K562 (cell line): ENCODE results near the gene OFD1. TPM values are rescaled to one million over a fixed set of nuclear protein-coding genes. Genes with fewer than 3 reads are reported as not detected.

Source experiments
- ATAC-seq: fragments of 200-7000 bp; cut with Tn5 transposase; 3 replicates; pipeline ENCODE4 v1.9.1; 2020; ENCODE audit warnings: moderate library complexity
- BruUV-seq: library from RNA; stranded (reverse); fragments of 400-500 nt; replicated peaks from 2 replicates; lab custom pipeline; 2021; lab: Mats Ljungman, UMichigan
- CTCF ChIA-PET: fragments of 300-600 bp; formaldehyde crosslinking; extraction: SDS; loops from one replicate; lab custom pipeline; 2021; ENCODE audit warnings: low intra/inter-chr PET ratio; lab: Yijun Ruan, JAX
- POLR2A ChIA-PET: fragments of 300-600, 350-650 bp; sonication (Branson Sonifier 250); formaldehyde crosslinking; extraction: SDS; loops from one replicate; lab custom pipeline; 2021; ENCODE audit warnings: antibody characterized with exemption, inconsistent platforms; lab: Yijun Ruan, JAX
- DNase-seq, 4 experiments: peaks; one replicate each; pipeline versions ENCODE4 v3.0.0 to v3.0.0-alpha.2; 2011 to 2018; ENCODE audit warnings: low spot score in 3 of 4, mixed read lengths in 3 of 4; ENCODE audit errors: extremely low read depth in 1 of 4
- FAIRE-seq: peaks from 2 replicates; lab custom pipeline; 2011; peaks lifted over from hg19 to GRCh38; lab: Jason Lieb, UNC
- H2AFZ ChIP-seq: 2 replicates; pipeline ENCODE4 v1.6.0; 2011; ENCODE audit warnings: low read depth, low read length, control low read depth, inconsistent platforms
- H3K27ac ChIP-seq: fragments of 200-600 bp; 3 replicates; pipeline ENCODE4 v1.8.0; 2011; ENCODE audit warnings: low read depth, mild to moderate bottlenecking, control low read depth, inconsistent platforms, low read length, moderate library complexity, mixed read lengths; ENCODE audit errors: extremely low read depth
- H3K27me3 ChIP-seq, 2 experiments: fragments of 300-600 bp in 1 of 2; 2 replicates in 1 of 2; 3 replicates in 1 of 2; pipeline versions ENCODE4 v1.6.0 to v1.8.0; 2011; ENCODE audit warnings: inconsistent platforms in 2 of 2, low read length in 2 of 2, mild to moderate bottlenecking in 1 of 2, mixed read lengths in 1 of 2, moderate library complexity in 1 of 2; ENCODE audit not compliant: control insufficient read depth in 2 of 2, insufficient read depth in 2 of 2
- H3K36me3 ChIP-seq: fragments of 300-600 bp; 3 replicates; pipeline ENCODE4 v1.8.0; 2011; ENCODE audit warnings: mild to moderate bottlenecking, low read length, inconsistent platforms; ENCODE audit not compliant: control insufficient read depth, insufficient read depth
- H3K4me1 ChIP-seq, 2 experiments: fragments of 200-600 bp in 1 of 2; replicated peaks in 1 of 2; 2 replicates in 1 of 2; 3 replicates in 1 of 2; pipeline versions ENCODE4 v1.5.1 to v1.8.0; 2011; ENCODE audit warnings: inconsistent platforms in 2 of 2, low read length in 2 of 2, mild to moderate bottlenecking in 1 of 2, mixed read lengths in 1 of 2, moderate library complexity in 1 of 2; ENCODE audit not compliant: control insufficient read depth in 2 of 2, insufficient read depth in 2 of 2
- H3K4me2 ChIP-seq: 2 replicates; pipeline ENCODE4 v1.6.1; 2011; ENCODE audit warnings: low read length, control low read depth, inconsistent platforms, mixed read lengths; ENCODE audit not compliant: insufficient read depth
- H3K4me3 ChIP-seq: fragments of 200-600 bp; sonication (generic), shearing (Covaris generic); 2 replicates; pipeline ENCODE4 v1.5.1; 2016; ENCODE audit warnings: control low read depth, inconsistent platforms
- H3K79me2 ChIP-seq: fragments of 200-600 bp; 3 replicates; pipeline ENCODE4 v1.8.0; 2011; ENCODE audit warnings: low read length, inconsistent platforms; ENCODE audit not compliant: control insufficient read depth, insufficient read depth
- H3K9ac ChIP-seq, 2 experiments: 2 replicates each; pipeline versions ENCODE4 v1.6.0 to v1.6.1; 2011; ENCODE audit warnings: low read depth in 2 of 2, low read length in 2 of 2, control low read depth in 1 of 2, inconsistent platforms in 1 of 2, mild to moderate bottlenecking in 1 of 2, mixed read lengths in 1 of 2; ENCODE audit not compliant: insufficient read depth in 1 of 2
- H3K9me1 ChIP-seq: one replicate; pipeline ENCODE4 v1.6.0; 2011; ENCODE audit warnings: inconsistent platforms, mild to moderate bottlenecking, low read length, moderate library complexity; ENCODE audit not compliant: control insufficient read depth, insufficient read depth
- H3K9me3 ChIP-seq: replicated peaks from 2 replicates; pipeline ENCODE4 v1.5.1; 2011; ENCODE audit warnings: low read depth, low read length, inconsistent platforms; ENCODE audit not compliant: control insufficient read depth, insufficient read depth
- H4K20me1 ChIP-seq: replicated peaks from 2 replicates; pipeline ENCODE4 v1.6.1; 2011; ENCODE audit warnings: low read length, inconsistent platforms, mixed read lengths; ENCODE audit not compliant: control insufficient read depth, insufficient read depth
- BRD9 ChIP-seq: fragments of 450-650 bp; IDR thresholded peaks from 2 replicates; pipeline ENCODE4 v1.6.1; 2018; ENCODE audit warnings: low read depth; ENCODE audit not compliant: partially characterized antibody
- ETV5 ChIP-seq: sonication (generic); formaldehyde crosslinking; IDR thresholded peaks from 2 replicates; pipeline ENCODE4 v1.4.0; 2020; ENCODE audit warnings: low read depth, mild to moderate bottlenecking, missing genetic modification reagents
- FOXO4 ChIP-seq: fragments of 450-650 bp; formaldehyde crosslinking; IDR thresholded peaks from 2 replicates; pipeline ENCODE4 v1.4.0; 2020; ENCODE audit warnings: mild to moderate bottlenecking, moderate library complexity
- IRF9 ChIP-seq: fragments of 450-650 bp; IDR thresholded peaks from 2 replicates; pipeline ENCODE4 v1.6.1; 2016; ENCODE audit warnings: missing biosample characterization, missing genetic modification characterization
- NBN ChIP-seq: fragments of 450-650 bp; IDR thresholded peaks from 2 replicates; pipeline ENCODE4 v1.6.1; 2016; ENCODE audit warnings: low read depth, mild to moderate bottlenecking
- PPARD ChIP-seq: fragments of 250-450 bp; sonication (Bioruptor Pico); IDR thresholded peaks from 2 replicates; pipeline ENCODE4 v1.8.0; 2022; ENCODE audit warnings: inconsistent platforms, mild to moderate bottlenecking, moderate library complexity
- PURB ChIP-seq: sonication (generic); formaldehyde crosslinking; IDR thresholded peaks from 2 replicates; pipeline ENCODE4 v1.9.0; 2021; ENCODE audit warnings: low read depth, mild to moderate bottlenecking, missing genetic modification reagents
- STAT5A ChIP-seq: IDR thresholded peaks from 2 replicates; pipeline ENCODE4 v1.6.1; 2012; ENCODE audit warnings: low read length, inconsistent platforms, borderline replicate concordance
- TBP ChIP-seq: optimal IDR thresholded peaks from 2 replicates; pipeline ENCODE3; 2011; ENCODE audit warnings: low read depth, low read length, improper control_type of control experiment
- THRAP3 ChIP-seq: fragments of 450-650 bp; IDR thresholded peaks from 2 replicates; pipeline ENCODE4 v1.6.1; 2016; ENCODE audit warnings: mild to moderate bottlenecking, inconsistent platforms, borderline replicate concordance
- THRB ChIP-seq: fragments of 450-650 bp; formaldehyde crosslinking; conservative IDR thresholded peaks from 2 replicates; pipeline ENCODE4 v1.4.0; 2022; ENCODE audit warnings: mild to moderate bottlenecking, missing genetic modification characterization
- ZBTB17 ChIP-seq: fragments of 450-650 bp; formaldehyde crosslinking; IDR thresholded peaks from 2 replicates; pipeline ENCODE4 v1.4.0; 2020; ENCODE audit warnings: mild to moderate bottlenecking
- ZKSCAN8 ChIP-seq: fragments of 200-800 bp; sonication (Bioruptor generic); IDR thresholded peaks from 2 replicates; pipeline ENCODE4 v1.6.1; 2016; ENCODE audit warnings: missing genetic modification characterization, missing compliant biosample characterization
- ZMIZ1 ChIP-seq, 2 experiments: fragments of 150-350 bp in 1 of 2; IDR thresholded peaks; 2 replicates each; pipeline ENCODE4 v1.6.1; 2012 to 2016; ENCODE audit warnings: low read depth in 2 of 2, low read length in 2 of 2, mild to moderate bottlenecking in 1 of 2, moderate library complexity in 1 of 2
- ZNF644 ChIP-seq: fragments of 200-800 bp; sonication (Bioruptor generic); IDR thresholded peaks from 2 replicates; pipeline ENCODE4 v1.6.1; 2016; ENCODE audit warnings: low read depth, missing genetic modification characterization, missing compliant biosample characterization
- WGBS: fragments of 100-300 bp; shearing (Covaris generic); methylation state at CpG from one replicate; pipeline ENCODE4 v1.1.6; 2016; ENCODE audit warnings: low coverage, mixed read lengths; ENCODE audit not compliant: insufficient coverage; ENCODE audit errors: missing lambda C conversion rate; 5-methylcytosine and 5-hydroxymethylcytosine counted together
- in situ Hi-C: fragments of 300-500 bp; cut with MboI; formaldehyde crosslinking; loops from 4 replicates; pipeline ENCODE4 v1.15.0; 2018; ENCODE audit warnings: inconsistent platforms, mixed read lengths
- intact Hi-C: fragments of 100-400 bp; cut with micrococcal nuclease; formaldehyde crosslinking; loops from 2 replicates; pipeline ENCODE4 v1.14.2; 2022
- polyA plus RNA-seq, 8 experiments: library from polyadenylated mRNA; depleted of rRNA in 4 of 8; stranded (reverse) in 5 of 8; unstranded in 3 of 8; fragments of >200 nt; fragmentation: Nextera tagmentation in 2 of 8; fragmentation: Illumina TruSeq in 1 of 8; extraction: Ambion mirVana in 2 of 8; extraction: Trizol in 1 of 8; gene quantifications; 2 replicates each; pipeline versions ENCODE4 v1.2.1 to v1.2.3, GENCODE V29; 2011 to 2014; ENCODE audit warnings: inconsistent platforms in 1 of 8, missing spikeins in 1 of 8
- total RNA-seq, 7 experiments: library from RNA; depleted of rRNA in 6 of 7; stranded (reverse); fragments of >200 nt in 6 of 7; fragmentation: Illumina TruSeq in 2 of 7; extraction: Trizol in 2 of 7; gene quantifications; 2 replicates each; pipeline versions ENCODE4 v1.2.1 to v1.2.3, GENCODE V29; 2011 to 2021; ENCODE audit warnings: low replicate concordance in 1 of 7

Gene OFD1
- total and polyA plus RNA-seq, 9 of the 15 experiments (the other 6 are each of a cell fraction or from before 2014, with no cell fraction given), result 22.0 to 49.1 (median 30.2) TPM

GRCh38 chrX:13794417-13794816 is 59.9 kb downstream of the OFD1 start (continued):
- no peak for TF ChIP-seq TBP
- no peak for TF ChIP-seq STAT5A
- TF ChIP-seq ZNF644 (tag), result no peak
- no peak for TF ChIP-seq ZBTB17 (CRISPR knock-in tag)
- no peak for TF ChIP-seq BRD9
- no peak for TF ChIP-seq PURB (CRISPR knock-in tag)
- TF ChIP-seq PPARD, result no peak

- WGBS, result 0% methylated on average over 3 of the region's 4 CpGs
- H3K36me3 ChIP-seq, result no peaks in the 10 kb centered on the region
- no peaks in the 10 kb centered on the region for H3K79me2 ChIP-seq
- FAIRE-seq, result no peak
- H3K27ac ChIP-seq, result no peak overlapping the region
- POLR2A ChIA-PET, result interaction anchor here (0.5 kb wide), 1 partner anchor 108 kb away, joined by 4 read pairs; no protein-coding TSS in a partner anchor
- no TSS peak for BruUV-seq
- in situ Hi-C loops (no loop called here), intact Hi-C loops (no loop called here)
- no peak overlapping the region for H3K4me3 ChIP-seq
- H3K9ac ChIP-seq, result no peak overlapping the region
- DNase-seq, result no peak
- peaks cover 0 to 4% of the 10 kb centered on the region in 2 experiments; a peak in 3 of 5 replicates for H3K27me3 ChIP-seq
- no peaks in the 10 kb centered on the region for H3K9me1 ChIP-seq
- H3K4me1 ChIP-seq, result no peaks in the 10 kb centered on the region
- H3K9me3 ChIP-seq, result no peaks in the 10 kb centered on the region
- CTCF ChIA-PET, result no interaction called here
- no peak overlapping the region for H3K4me2 ChIP-seq
- H2AFZ ChIP-seq, result no peak overlapping the region
- ATAC-seq, result no peak
- H4K20me1 ChIP-seq, result no peaks in the 10 kb centered on the region
- TF ChIP-seq FOXO4 (no peak), THRAP3 (no peak), THRB (CRISPR knock-in tag) (no peak), ETV5 (CRISPR knock-in tag) (no peak), PURB (CRISPR knock-in tag) (no peak), NBN (no peak), STAT5A (no peak), ZMIZ1 (IDR thresholded peaks at IDR 0.05; ENCODE audit: low read depth in 2 of 2, low read length in 2 of 2) (no peak), ZKSCAN8 (CRISPR knock-in tag) (no peak), IRF9 (tag) (no peak)
These were observed 63.0 kb downstream of the OFD1 start for GRCh38 chrX:13797512-13797911.
